Measurements from ENCODE around the gene NAB2.

NAB2 gene

GRCh38 chr12:57105011-57105753 is 16.3 kb downstream of the NAB2 start:
- no peak for DNase-seq
- Mint-ChIP-seq H3K27me3 (ENCODE audit: low read depth, poor library complexity) (no peaks in the 10 kb centered on the region), H3K4me3 (no peak overlapping the region), H3K4me1 (peaks cover 39% of the 10 kb centered on the region), H3K36me3 (ENCODE audit: low read depth) (peaks cover 42% of the 10 kb centered on the region), H3K27ac (peak overlapping the region; percentile 61), H3K9me3 (no peaks in the 10 kb centered on the region)
- TF ChIP-seq CTCF (IDR thresholded peaks at IDR 0.05), result no peak

- Mint-ChIP-seq H3K4me1 (peaks cover 49% of the 10 kb centered on the region), H3K9me3 (no peaks in the 10 kb centered on the region), H3K27me3 (ENCODE audit: low read depth, poor library complexity) (no peaks in the 10 kb centered on the region), H3K27ac (no peak overlapping the region), H3K36me3 (ENCODE audit: low read depth) (peaks cover 36% of the 10 kb centered on the region), H3K4me3 (no peak overlapping the region)
- DNase-seq, result no peak
- TF ChIP-seq CTCF (IDR thresholded peaks at IDR 0.05), result no peak
Measured at GRCh38 chr12:57106021-57106708, 17.3 kb downstream of the NAB2 start.

GRCh38 chr12:57107456-57108155 is 18.7 kb downstream of the NAB2 start:
- peaks cover 54% of the 10 kb centered on the region for H3K4me1 Mint-ChIP-seq
- no peak for TF ChIP-seq CTCF (IDR thresholded peaks at IDR 0.05)

GRCh38 chr12:57109207-57110103 is 20.5 kb downstream of the NAB2 start:
- DNase-seq, result no peak
- H3K36me3 Mint-ChIP-seq (ENCODE audit: low read depth), result peaks cover 25% of the 10 kb centered on the region
- TF ChIP-seq CTCF (IDR thresholded peaks at IDR 0.05), result no peak
- H3K4me3 Mint-ChIP-seq, result peak overlapping the region; percentile 83
- H3K27ac Mint-ChIP-seq, result peak overlapping the region; percentile 88
- H3K27me3 Mint-ChIP-seq (ENCODE audit: low read depth, poor library complexity), result no peaks in the 10 kb centered on the region
- H3K9me3 Mint-ChIP-seq, result no peaks in the 10 kb centered on the region
- H3K4me1 Mint-ChIP-seq, result peaks cover 58% of the 10 kb centered on the region

More at GRCh38 chr12:57107456-57108155, 18.7 kb downstream of the NAB2 start:
- peak overlapping the region; percentile 52 for H3K4me3 Mint-ChIP-seq
- peaks cover 36% of the 10 kb centered on the region for H3K36me3 Mint-ChIP-seq (ENCODE audit: low read depth)
- no peaks in the 10 kb centered on the region for H3K27me3 Mint-ChIP-seq (ENCODE audit: low read depth, poor library complexity)
- H3K27ac Mint-ChIP-seq, result peak overlapping the region; percentile 47
- H3K9me3 Mint-ChIP-seq, result no peaks in the 10 kb centered on the region
- DNase-seq, result no peak

- Mint-ChIP-seq H3K4me3 (peak overlapping the region; percentile 83), H3K36me3 (ENCODE audit: low read depth) (peaks cover 21% of the 10 kb centered on the region), H3K27ac (peak overlapping the region; percentile 99), H3K27me3 (ENCODE audit: low read depth, poor library complexity) (no peaks in the 10 kb centered on the region), H3K9me3 (no peaks in the 10 kb centered on the region), H3K4me1 (peaks cover 58% of the 10 kb centered on the region)
- peak; percentile 83 for DNase-seq
- TF ChIP-seq CTCF (IDR thresholded peaks at IDR 0.05), result no peak
Measured at GRCh38 chr12:57110104-57111030, 21.5 kb downstream of the NAB2 start.

All from nephron progenitor cell (in vitro differentiated cells).